GM18858 (cell line): ENCODE results near the gene MBL2.

Experiments
- ATAC-seq: cut with Tn5 transposase; IDR thresholded peaks from one replicate; pipeline ENCODE4 v1.9.1; 2021; ENCODE audit not compliant: unreplicated experiment

MBL2 gene

DNA sequence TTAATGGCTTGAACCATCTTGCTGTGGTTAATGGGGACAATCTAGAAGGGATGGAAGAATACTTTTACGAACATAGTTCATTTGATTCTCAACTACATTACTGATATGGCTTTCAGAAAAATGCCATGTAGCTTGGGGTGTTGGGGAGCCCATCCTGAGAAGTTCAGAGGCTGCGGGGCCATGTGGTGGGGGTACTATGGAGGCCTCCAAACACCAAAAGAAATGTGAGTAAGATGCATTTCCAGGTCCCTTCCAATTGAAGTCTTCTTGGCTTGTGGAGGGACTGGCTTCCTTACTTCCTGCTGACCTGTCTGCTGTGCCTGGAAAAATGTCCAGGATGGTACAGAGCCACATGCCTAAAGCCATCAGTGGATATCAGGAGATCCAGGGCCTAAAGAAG lies 1.6 kb upstream of the MBL2 start:
- no peak for ATAC-seq

DNA sequence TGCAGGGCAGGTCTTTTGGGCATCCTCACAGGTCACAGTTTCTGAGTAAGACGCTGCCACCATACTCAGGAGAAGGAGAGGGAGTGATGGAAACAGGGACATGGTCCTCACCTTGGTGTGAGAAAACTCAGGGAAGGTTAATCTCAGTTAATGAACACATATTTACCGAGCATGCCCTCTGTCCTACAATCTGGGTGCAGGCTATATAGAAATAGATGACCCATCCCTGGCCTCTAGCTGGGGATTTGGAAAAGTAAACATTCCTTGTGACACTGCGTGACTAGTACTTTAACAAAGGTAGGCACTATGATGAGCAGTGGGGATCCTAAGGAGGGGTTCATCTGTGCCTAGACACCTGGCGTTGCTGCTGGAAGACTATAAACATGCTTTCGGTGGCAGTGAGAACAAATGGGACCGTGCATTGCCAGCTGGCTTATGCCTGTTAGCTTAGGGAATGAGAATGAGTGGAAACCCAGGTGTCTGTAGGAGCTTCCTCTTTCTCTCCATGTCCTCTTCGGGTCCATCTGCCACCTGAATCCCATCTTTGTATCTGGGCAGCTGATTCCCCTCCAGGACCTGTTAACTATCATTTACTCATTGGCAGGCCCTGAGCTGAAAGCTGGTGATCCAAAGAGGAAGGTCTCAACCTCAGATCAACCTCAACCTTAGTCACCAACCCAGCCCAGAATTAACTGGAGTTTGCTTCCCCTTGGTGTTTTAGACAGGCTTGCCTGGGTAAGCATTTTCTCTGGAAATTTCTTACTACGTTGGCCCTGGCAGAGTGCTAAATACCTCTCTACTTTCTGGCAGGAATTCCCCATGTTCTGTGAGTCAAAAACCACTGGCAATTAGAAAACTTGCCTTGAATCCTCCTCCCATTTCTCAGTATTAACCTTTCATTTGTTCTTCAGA lies 794 bp downstream of the MBL2 start:
- ATAC-seq = no peak

- no peak for ATAC-seq
Observed at GRCh38 chr10:52770904-52771303, 1.7 kb downstream of the MBL2 start.

DNA sequence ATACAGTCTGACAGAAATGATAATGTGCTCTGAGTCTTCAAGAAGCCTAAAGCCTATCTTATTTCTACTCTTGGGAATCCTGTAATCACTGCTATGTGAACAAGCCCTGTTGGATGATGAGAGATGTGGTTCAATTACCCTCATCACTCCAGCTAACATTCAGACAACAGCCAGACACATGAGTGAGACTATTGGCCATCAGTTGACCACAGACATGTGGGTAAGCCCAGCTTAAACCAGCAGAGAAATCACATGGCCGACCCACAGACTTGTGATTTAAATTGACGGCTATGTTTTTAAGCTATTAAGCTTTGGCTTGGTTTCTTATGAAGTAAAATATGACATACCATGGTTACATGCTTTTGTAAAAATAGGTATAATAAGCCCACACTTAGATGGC lies 2.6 kb downstream of the MBL2 start:
- no peak for ATAC-seq

- ATAC-seq = no peak
Observed at GRCh38 chr10:52768001-52768532, 4.5 kb downstream of the MBL2 start.

DNA sequence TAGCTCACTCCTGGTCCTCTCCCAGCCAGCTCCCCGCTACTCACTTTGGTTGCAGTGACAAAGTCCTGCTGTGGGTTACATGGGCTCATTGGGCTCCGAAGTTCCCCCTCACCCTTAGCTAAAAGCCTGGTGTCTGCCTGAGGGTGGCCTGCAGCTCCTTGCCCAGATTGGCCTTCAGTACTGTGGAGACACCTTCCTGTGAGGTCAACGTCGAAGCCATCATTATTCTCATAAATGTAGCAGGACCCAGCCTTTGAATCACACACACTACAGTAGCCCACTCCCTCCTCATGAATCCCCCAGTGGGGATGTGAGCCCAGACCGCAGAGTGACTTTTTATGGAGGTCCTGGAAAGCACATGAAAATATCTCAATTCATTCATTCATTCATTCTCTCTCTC lies 10.5 kb downstream of the MBL2 start:
- no peak for ATAC-seq

DNA sequence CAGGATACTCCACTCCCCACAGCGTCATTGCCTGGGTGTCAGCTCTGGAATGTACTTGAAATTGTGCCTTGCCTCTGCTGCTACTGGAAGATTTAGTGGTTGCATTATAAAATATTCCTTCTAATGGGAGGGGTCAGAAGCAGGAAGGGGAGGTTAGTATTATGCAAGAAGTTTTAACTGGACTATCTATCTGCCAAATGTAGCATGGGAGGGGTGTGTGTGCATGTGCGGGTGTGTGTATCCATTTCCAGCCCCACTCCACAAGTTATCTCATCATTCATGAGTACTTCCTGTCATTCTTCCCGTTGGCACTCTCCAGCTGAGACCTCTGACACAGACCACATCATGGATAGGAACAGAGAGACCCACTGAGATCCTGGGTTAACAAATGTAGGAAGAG lies 13.4 kb downstream of the MBL2 start:
- no peak for ATAC-seq

- no peak for ATAC-seq
Observed at GRCh38 chr10:52758406-52758805, 14.2 kb downstream of the MBL2 start.

DNA sequence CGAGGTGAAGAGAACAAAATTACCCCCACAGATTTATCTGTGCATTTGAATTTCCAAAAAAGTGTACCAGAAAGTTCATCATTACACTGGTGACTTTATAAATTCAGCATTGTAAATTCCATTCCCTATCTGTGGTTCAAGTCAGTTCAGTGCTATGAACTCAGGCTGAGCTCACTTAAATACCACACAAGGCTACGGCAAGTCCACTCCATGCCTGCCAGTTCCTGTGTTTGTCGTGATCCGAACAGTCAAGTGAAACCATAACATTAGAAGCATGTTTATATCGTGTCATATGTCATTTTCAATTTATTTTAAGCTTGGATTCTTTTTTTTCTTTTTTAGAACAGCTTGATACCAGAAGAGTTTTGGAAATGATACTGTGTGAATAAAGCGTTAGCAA lies 14.8 kb downstream of the MBL2 start:
- ATAC-seq = no peak

- ATAC-seq = no peak
Observed at GRCh38 chr10:52756966-52757365, 15.6 kb downstream of the MBL2 start.

- ATAC-seq = no peak
Observed at GRCh38 chr10:52756295-52756694, 16.3 kb downstream of the MBL2 start.

DNA sequence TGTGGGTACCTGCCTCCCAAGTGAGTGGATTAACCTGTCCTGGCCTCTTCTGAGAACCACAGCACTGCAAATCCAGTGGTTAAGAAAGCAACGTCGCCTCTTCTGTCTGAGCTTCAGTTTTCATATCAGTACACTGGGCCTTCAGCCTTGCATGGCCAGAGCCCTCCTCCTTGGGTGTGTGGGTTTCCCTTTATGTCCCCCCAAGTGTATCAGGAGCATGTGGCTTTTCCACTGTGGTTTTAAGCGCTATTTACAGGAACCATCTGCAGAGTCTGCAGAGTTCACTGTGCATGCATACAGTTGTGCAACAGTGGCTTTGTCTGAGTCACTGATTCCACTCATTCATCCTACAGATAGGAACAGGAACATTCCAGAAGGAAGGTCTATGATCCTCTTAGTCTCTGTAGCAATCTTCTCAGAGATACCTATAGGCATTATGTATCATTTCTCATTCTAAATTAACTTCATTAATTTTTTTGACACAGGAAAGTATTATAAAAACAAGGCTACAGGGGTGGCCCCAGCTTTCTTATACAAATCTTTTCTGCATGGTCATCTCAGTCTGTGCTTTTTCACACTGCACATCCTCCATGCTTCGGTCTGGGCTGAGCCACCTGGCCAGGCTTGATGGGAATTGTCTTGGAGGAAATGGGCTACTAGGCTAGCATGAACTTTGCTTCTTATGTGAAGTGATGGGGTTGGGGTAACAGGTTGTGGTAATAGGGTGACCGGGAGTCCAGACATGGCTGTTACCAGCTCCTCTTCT lies 17.1 kb downstream of the MBL2 start:
- no peak for ATAC-seq

GRCh38 chr10:52752801-52753445 lies 19.7 kb downstream of the MBL2 start:
- ATAC-seq = no peak

- ATAC-seq = no peak
Observed at GRCh38 chr10:52752261-52752660, 20.3 kb downstream of the MBL2 start.

GRCh38 chr10:52751337-52751736 lies 21.2 kb downstream of the MBL2 start:
- no peak for ATAC-seq

- no peak for ATAC-seq
Observed at GRCh38 chr10:52750629-52751028, 22.0 kb downstream of the MBL2 start.

DNA sequence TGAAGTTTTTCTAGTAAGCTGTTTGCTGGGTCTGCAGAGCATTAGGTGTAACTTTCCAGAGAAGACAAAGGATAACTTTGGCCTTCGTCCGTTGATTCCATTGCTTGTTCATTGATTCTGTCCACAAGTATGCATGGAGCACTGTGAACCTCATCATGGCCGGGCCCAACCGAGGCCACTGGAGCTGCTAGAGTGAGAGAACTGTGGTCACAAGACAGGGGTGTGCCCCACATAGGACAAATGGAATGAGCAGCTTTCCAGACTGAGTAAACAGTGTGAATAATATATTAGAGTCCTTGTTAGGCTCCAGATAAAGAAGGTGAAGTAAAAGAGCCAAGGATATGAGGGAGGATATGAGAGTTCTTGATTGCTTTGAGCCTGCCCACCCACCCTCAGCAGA lies 24.9 kb downstream of the MBL2 start:
- ATAC-seq = no peak

GRCh38 chr10:52746169-52746568 lies 26.4 kb downstream of the MBL2 start:
- no peak for ATAC-seq

GRCh38 chr10:52744057-52744805 lies 28.4 kb downstream of the MBL2 start:
- ATAC-seq = no peak

DNA sequence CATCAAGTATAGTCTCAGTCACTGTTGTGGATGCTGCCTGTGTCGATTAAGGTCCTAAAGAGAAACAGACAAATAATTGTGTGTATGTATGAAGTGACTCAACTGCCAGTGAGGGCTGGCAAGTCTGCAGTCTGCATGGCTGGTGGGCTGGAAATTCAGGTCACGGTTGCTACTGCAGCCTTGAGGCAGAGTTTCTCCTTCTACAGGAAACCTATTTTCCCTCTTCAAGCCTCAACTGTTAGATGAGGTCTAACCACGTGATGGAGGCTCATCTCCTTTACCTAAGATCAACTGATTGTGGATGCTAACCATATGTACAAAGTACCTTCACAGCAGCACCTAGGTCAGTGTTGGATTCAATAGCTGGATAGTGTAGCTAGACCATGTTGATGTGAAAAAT lies 29.9 kb downstream of the MBL2 start:
- no peak for ATAC-seq

GRCh38 chr10:52741851-52742250 lies 30.7 kb downstream of the MBL2 start:
- no peak for ATAC-seq
